GM15510 (cell line): ENCODE data around the gene OPA1.

Experiments used
- POLR2A ChIP-seq: IDR thresholded peaks from 3 replicates; pipeline ENCODE4 v1.6.1; 2011; ENCODE audit warnings: borderline replicate concordance; ENCODE audit not compliant: insufficient read length; ENCODE audit errors: extremely low read depth

The OPA1 gene

GRCh38 chr3:193574488-193575070, 18.4 kb upstream of the OPA1 start:
- no peak for TF ChIP-seq POLR2A

- TF ChIP-seq POLR2A = no peak
Observed at GRCh38 chr3:193585530-193585929, 7.5 kb upstream of the OPA1 start.

DNA sequence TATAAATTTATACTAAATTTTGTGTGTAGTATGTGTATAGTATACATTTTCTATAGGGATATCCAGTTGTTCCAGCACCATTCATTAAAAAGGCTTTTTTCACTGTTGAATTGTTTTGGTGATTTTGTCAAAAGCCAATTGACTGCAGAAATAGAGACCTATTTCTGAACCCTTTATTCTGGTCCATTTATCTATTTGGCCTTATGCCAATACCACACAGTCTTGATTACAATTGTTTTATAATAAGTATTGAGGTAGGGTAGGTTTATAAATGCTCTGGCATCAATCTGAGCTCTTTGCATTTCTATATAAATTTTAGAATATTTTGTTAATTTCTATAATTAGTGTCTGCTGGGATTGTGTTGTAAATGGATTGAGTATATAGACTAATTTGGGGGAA, 6.5 kb upstream of the OPA1 start:
- TF ChIP-seq POLR2A = no peak

GRCh38 chr3:193589129-193589528, 3.9 kb upstream of the OPA1 start:
- no peak for TF ChIP-seq POLR2A

DNA sequence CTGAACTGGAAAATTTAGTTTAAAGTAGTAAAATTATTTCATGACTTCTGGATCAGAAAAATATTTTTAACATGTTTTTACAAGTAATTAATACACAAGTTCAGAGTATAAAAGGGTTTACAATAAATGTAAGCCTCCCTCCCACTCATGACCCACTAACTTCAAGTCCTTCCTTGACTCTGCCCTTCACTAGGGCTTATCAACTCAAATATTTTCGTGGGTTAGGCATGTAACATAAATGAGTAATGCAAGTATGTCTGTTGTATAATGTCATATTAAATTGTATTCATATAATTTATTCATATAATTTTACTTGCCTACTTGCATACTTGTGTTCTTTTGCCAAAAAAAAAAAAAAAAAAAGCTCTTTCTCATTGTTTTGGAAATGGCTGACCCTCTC, 3.4 kb upstream of the OPA1 start:
- TF ChIP-seq POLR2A = no peak

GRCh38 chr3:193590088-193590856, 2.7 kb upstream of the OPA1 start:
- TF ChIP-seq POLR2A = no peak

- no peak for TF ChIP-seq POLR2A
Observed at GRCh38 chr3:193593668-193594030, 641 bp downstream of the OPA1 start.

DNA sequence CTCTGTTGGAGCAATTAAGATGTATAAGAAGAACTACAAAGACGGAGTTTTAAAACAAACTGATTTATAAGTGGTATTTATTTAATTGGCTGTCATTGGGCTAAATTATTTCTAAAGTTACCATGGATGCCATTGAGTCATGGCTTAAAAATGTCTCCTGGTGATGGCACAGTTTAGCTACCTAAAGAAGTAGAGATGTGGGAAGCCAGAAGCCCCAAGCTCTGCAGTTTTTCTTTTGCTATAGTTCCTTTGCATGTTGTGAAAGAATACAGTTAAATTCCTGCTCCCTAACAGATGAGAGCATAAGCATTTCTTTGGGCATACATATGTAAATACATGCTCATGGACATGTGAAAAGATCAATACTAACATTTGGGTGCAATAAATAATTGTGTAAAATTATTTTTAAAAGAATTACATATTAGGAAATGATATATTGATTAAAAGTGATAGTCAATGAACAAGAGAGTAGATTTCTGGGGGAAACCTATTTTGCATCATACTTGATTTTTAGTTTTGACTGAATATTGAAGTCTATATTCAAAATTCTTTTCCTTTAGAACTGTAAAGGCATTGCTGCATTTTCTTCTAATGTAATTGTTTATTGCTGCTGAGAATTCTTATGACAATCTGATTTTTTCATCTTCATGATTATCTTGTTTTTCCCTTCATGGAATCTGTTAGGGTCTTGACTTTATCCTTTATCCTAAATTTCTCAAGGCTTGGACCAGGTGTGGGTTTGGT, 2.1 kb downstream of the OPA1 start:
- TF ChIP-seq POLR2A = no peak

DNA sequence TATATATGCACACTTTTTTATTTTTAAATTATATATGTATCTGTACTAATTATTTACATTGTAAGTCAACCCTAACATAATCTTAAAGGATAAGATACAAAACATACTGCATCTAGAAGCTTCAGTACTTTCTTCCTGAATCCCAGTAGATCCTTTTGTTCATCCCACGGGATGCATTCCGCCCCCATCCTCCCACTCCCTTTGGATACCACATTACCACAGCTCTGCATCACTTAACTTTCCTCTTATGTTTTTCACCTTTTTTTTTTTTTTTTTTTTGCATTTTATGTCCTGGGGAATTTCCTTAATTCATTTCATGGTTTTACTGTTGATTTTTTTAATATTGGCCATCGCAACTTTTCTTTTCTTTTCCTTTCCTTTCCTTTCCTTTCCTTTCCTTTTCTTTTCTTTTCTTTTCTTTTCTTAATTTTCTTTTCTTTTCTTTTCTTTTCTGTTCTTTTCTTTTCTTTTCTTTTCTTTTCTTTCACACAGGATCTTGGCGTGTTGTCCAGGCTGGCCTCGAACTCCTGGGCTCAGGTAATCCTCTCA, 3.0 kb downstream of the OPA1 start:
- no peak for TF ChIP-seq POLR2A

- no peak for TF ChIP-seq POLR2A
Observed at GRCh38 chr3:193598202-193598601, 5.2 kb downstream of the OPA1 start.

DNA sequence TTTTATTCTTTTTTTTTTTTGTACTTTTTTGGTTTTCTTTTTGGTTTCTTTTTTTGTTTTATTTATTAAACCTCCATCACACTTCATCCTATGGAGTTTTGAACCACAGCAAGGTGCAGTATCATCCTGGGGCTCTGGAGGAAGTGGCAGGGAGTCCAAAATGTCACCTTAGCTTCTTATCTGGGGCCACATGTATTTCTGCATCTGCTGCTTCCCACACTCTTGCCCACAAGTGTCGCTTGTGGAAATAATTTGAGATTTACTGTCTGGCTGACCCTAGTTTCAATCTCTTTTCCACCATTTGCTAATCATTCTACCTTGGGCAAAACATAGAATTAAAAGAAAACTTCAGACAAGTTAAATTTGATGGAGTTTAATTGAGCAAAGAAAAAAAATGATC, 6.4 kb downstream of the OPA1 start:
- TF ChIP-seq POLR2A = no peak

DNA sequence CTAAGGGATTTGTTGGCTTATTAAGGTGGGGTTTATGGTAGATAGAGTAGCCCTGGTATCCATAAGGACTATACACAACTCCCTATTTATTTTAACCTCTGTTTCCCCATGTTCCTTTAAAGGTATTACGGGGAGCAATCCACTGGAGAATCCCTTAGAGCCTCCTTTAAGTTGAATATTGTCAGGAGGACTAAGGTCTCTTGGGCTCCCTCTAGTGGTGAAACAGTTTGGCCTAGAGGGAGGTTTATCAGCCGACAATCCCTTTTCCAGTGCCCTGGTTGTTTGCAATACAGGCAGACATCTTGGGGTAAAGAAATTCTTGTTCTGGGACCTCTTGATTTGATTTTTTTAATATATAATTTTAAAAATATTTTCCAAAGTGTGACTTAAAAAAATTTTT, 12.9 kb downstream of the OPA1 start:
- TF ChIP-seq POLR2A = no peak

DNA sequence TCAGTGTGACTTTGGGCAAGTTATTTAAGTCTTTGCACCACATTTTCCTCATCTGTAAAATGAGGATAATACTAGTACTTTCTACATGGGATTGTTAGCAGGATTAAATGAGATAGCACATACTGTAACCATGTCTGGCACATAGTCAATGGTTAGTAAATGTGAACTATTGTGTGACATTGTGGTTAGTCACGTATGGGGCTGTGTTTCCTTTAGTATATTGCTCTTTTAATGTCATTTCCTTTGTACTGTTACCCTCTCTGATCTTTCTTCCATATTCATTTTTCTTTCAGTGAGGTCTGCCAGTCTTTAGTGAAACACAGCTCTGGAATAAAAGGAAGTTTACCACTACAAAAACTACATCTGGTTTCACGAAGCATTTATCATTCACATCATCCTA, 21.4 kb downstream of the OPA1 start:
- TF ChIP-seq POLR2A = no peak

DNA sequence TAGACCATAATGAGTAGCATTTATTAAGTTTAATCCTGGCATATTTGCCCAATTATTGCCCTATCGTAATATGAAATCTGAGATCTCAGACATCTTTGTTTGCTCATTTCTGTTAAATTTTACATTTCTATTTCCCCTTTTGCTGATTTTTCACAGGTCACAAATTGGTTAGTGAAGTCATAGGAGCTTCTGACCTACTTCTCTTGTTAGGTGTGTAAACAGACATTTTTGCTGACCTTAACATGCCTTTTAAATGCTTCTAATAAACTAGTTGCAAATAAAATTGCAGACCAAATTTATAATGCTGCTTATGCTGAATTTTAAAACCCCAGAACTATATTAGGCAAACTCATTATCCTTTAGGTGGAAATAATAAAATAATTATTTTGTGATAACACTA, 24.6 kb downstream of the OPA1 start:
- no peak for TF ChIP-seq POLR2A

GRCh38 chr3:193620057-193620456, 27.0 kb downstream of the OPA1 start:
- TF ChIP-seq POLR2A = no peak

DNA sequence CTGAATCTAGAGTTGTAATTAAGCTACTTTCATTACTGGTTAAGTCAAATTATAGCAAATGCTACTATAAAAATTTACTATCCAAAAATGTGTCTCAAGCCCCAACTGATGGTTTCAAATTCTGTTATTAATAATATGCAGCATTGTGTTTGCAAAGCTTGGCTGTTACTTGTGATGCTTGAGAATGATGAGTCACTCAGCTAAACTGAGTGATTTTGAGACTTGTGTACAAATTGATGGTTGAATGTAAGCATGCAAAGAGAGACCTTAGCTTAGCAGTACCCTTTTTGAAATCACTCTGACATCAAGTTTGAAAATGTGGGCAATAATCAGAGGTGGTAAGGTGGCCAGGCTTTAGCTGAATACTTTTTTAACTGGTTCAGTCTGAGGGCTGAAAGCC, 27.6 kb downstream of the OPA1 start:
- no peak for TF ChIP-seq POLR2A

- no peak for TF ChIP-seq POLR2A
Observed at GRCh38 chr3:193621127-193621526, 28.1 kb downstream of the OPA1 start.

DNA sequence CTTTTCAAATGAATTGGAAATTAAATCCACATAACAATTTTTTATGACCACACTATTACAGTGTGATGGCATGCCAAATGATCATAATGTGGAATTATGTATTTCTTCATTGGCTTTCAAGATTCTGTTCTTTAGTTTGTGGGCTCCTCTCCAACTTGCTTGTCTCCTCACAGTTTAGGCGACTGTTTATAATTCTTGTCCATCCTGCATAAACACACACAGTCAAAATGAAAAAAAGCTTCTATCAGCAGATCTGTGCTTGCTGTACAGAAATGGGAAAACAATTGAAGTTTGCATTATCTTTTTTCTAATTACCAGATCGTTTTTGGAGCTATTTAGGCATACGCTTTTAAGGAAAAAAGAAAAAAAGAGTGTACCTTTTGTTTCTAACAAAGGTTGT, 37.0 kb downstream of the OPA1 start:
- no peak for TF ChIP-seq POLR2A
